ENCODE measurements around the gene LRRC75A.

LRRC75A gene

GRCh38 chr17:16464303-16465051 is 27.5 kb downstream of the LRRC75A start:
- TF ChIP-seq CTCF (IDR thresholded peaks at IDR 0.05; ENCODE audit: low read depth, low read length) = no peak
- no peak for DNase-seq (ENCODE audit: extremely low read depth, low read depth)

- peak; percentile 35 for DNase-seq (ENCODE audit: extremely low read depth, low read depth)
- peak; percentile 44 for TF ChIP-seq CTCF (IDR thresholded peaks at IDR 0.05; ENCODE audit: low read depth, low read length)
Measured at GRCh38 chr17:16463358-16464302, 28.4 kb downstream of the LRRC75A start.

- DNase-seq (ENCODE audit: extremely low read depth, low read depth) = no peak
- no peak for TF ChIP-seq CTCF (IDR thresholded peaks at IDR 0.05; ENCODE audit: low read depth, low read length)
Measured at GRCh38 chr17:16462070-16462864, 29.7 kb downstream of the LRRC75A start.

- TF ChIP-seq CTCF (IDR thresholded peaks at IDR 0.05; ENCODE audit: low read depth, low read length) = no peak
- no peak for DNase-seq (ENCODE audit: extremely low read depth, low read depth)
Measured at GRCh38 chr17:16461606-16461866, 30.5 kb downstream of the LRRC75A start.

GRCh38 chr17:16460796-16461605 is 31.0 kb downstream of the LRRC75A start:
- no peak for DNase-seq (ENCODE audit: extremely low read depth, low read depth)
- no peak for TF ChIP-seq CTCF (IDR thresholded peaks at IDR 0.05; ENCODE audit: low read depth, low read length)

- no peak for TF ChIP-seq CTCF (IDR thresholded peaks at IDR 0.05; ENCODE audit: low read depth, low read length)
- DNase-seq (ENCODE audit: extremely low read depth, low read depth) = no peak
Measured at GRCh38 chr17:16459855-16460550, 32.0 kb downstream of the LRRC75A start.

Measured in AG09319 (cell line).